T-helper 1 cell treated with Interleukin-12 subunit alpha and Interleukin-12 subunit beta and Interleukin-4 antibody, amounts not matched to agents 30 μg/mL and 1 μg/mL, for 36 hours (primary cell): ENCODE results near the gene DBI.

ENCODE experiments used
- H3K27ac Mint-ChIP-seq: one replicate; pipeline ENCODE4 v1.8.0; 2021; ENCODE audit warnings: mild to moderate bottlenecking, mixed read lengths
- H3K27me3 Mint-ChIP-seq: one replicate; pipeline ENCODE4 v1.8.0; 2021; ENCODE audit warnings: low read depth, mixed read lengths
- H3K36me3 Mint-ChIP-seq: one replicate; pipeline ENCODE4 v1.8.0; 2021; ENCODE audit warnings: low read depth, mixed read lengths
- H3K4me1 Mint-ChIP-seq: one replicate; pipeline ENCODE4 v1.8.0; 2021; ENCODE audit warnings: low read depth, mixed read lengths
- H3K4me3 Mint-ChIP-seq: one replicate; pipeline ENCODE4 v1.8.0; 2021; ENCODE audit warnings: mild to moderate bottlenecking, moderate library complexity, mixed read lengths
- H3K9me3 Mint-ChIP-seq: one replicate; pipeline ENCODE4 v1.8.0; 2021; ENCODE audit warnings: mixed read lengths

Gene DBI

GRCh38 chr2:119366649-119367471 lies at the start of gene DBI, which contains the start of gene C2orf76:
Gene DBI, plus strand, starts transcription at chr2:119366977. Its CDS starts 75 bp downstream, at chr2:119367052.
Gene C2orf76, minus strand, starts transcription at chr2:119366834. Its CDS starts 26,875 bp downstream, at chr2:119339959.
- Mint-ChIP-seq H3K27me3 (no peaks in the 10 kb centered on the region), H3K36me3 (peaks cover 34% of the 10 kb centered on the region), H3K4me1 (peaks cover 37% of the 10 kb centered on the region), H3K9me3 (no peaks in the 10 kb centered on the region), H3K4me3 (peak within 1 kb of the TSS; percentile 99), H3K27ac (peak within 1 kb of the TSS; percentile 98)

DNA sequence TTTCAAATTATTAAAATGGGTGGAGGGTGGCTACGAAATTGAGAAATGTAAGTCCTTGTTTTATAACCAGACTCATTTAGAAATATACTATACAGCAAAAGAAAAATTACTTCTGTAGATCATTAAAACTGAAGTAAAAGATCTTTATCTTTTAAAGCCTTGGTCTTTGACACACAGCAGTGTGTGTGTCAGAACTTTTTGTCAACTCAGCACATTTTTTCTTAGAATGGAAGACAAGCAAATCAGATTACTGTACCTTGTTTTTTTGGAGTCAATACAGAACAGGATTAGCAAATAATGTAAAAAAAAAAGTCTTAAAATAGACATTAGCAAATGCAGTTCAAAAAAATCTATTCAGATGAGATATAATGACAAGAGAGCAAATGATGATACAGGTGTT lies 49.2 kb upstream of the DBI start:
- H3K4me3 Mint-ChIP-seq: no peak overlapping the region
- no peaks in the 10 kb centered on the region for H3K4me1 Mint-ChIP-seq
- H3K36me3 Mint-ChIP-seq: no peaks in the 10 kb centered on the region

GRCh38 chr2:119319593-119319992 lies 47.2 kb upstream of the DBI start:
- Mint-ChIP-seq H3K4me1 (no peaks in the 10 kb centered on the region), H3K27me3 (peaks cover 3% of the 10 kb centered on the region), H3K9me3 (no peaks in the 10 kb centered on the region), H3K36me3 (no peaks in the 10 kb centered on the region), H3K4me3 (no peak overlapping the region), H3K27ac (no peak overlapping the region)

More for the DNA sequence above, 49.2 kb upstream of the DBI start:
- H3K27ac Mint-ChIP-seq: no peak overlapping the region
- peaks cover 3% of the 10 kb centered on the region for H3K27me3 Mint-ChIP-seq
- H3K9me3 Mint-ChIP-seq: no peaks in the 10 kb centered on the region

- H3K9me3 Mint-ChIP-seq: no peaks in the 10 kb centered on the region
- H3K4me3 Mint-ChIP-seq: no peak overlapping the region
- H3K36me3 Mint-ChIP-seq: no peaks in the 10 kb centered on the region
- H3K27ac Mint-ChIP-seq: no peak overlapping the region
- no peaks in the 10 kb centered on the region for H3K4me1 Mint-ChIP-seq
- H3K27me3 Mint-ChIP-seq: no peaks in the 10 kb centered on the region
Observed at GRCh38 chr2:119323459-119323858, 43.3 kb upstream of the DBI start.

DNA sequence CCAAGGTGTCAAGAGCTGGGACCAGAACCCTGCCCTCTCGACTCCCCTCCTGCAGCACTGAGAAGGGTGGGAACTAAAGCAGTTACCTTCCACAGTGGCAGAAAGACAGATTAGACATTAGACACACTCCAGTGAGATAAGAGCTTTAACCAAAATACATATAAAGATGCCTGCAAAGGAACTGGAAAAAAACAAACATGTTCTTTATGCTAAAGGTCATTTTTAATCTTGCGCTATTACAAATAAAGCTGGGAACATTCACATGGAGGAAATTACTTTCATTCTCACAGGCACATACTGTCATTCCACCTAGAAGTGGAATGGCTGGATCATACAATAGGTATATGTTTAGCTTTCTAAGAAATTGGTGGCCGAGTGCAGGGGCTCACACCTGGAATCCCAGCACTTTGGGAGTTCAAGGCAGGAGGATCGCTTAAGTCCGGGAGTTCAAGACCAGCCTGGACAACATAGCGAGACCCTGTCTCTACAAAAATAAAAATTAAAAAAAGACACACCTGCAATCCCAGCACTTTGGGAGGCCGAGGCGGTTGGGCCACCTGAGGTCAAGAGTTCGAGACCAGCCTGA lies 42.0 kb upstream of the DBI start:
- Mint-ChIP-seq H3K36me3 (no peaks in the 10 kb centered on the region), H3K27me3 (no peaks in the 10 kb centered on the region), H3K27ac (no peak overlapping the region), H3K9me3 (no peaks in the 10 kb centered on the region), H3K4me3 (no peak overlapping the region), H3K4me1 (no peaks in the 10 kb centered on the region)

- Mint-ChIP-seq H3K36me3 (no peaks in the 10 kb centered on the region), H3K4me1 (no peaks in the 10 kb centered on the region), H3K4me3 (no peak overlapping the region), H3K9me3 (no peaks in the 10 kb centered on the region), H3K27ac (no peak overlapping the region), H3K27me3 (peaks cover 3% of the 10 kb centered on the region)
Observed at GRCh38 chr2:119326938-119327337, 39.8 kb upstream of the DBI start.

DNA sequence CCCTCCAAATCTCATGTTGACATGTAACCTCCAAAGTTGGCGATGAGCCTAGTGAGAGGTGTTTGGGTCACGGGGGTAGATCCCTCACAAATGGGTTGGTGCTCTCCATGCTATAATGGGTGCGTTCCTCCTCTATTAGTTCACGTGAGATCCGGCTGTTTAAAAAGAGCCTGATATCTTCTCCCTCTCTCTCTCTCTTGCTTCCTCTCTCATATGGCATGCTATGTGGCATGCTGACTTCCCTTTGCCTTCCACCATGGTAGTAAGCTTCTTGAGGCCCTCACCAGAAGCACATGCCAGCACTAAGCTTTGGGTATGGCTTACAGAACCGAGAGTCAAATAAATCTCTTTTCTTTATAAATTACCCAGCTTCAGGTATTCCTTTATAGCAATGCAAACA lies 39.3 kb upstream of the DBI start:
- no peak overlapping the region for H3K4me3 Mint-ChIP-seq
- H3K9me3 Mint-ChIP-seq: no peaks in the 10 kb centered on the region
- H3K4me1 Mint-ChIP-seq: no peaks in the 10 kb centered on the region
- H3K27me3 Mint-ChIP-seq: peaks cover 3% of the 10 kb centered on the region
- no peak overlapping the region for H3K27ac Mint-ChIP-seq
- H3K36me3 Mint-ChIP-seq: no peaks in the 10 kb centered on the region

DNA sequence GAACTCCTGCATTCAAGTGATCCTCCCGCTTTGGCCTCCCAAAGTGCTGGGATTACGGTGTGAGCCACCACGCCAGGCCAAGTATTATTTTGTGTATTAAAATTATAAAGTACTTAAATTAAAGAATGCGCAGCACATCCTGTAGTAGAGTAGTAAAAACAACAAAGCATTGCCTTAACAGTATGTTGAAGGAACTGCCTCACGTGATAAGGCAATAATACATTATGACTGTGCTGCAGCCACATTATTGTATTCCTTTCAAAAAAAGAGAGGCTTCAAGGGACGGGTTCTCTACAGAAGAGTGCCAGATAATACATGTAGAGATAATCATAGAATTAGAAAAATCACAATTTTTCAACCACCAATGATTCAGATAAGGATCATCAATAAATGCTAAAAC lies 33.8 kb upstream of the DBI start:
- H3K4me3 Mint-ChIP-seq: no peak overlapping the region
- H3K27ac Mint-ChIP-seq: no peak overlapping the region
- H3K9me3 Mint-ChIP-seq: no peaks in the 10 kb centered on the region
- H3K27me3 Mint-ChIP-seq: peaks cover 3% of the 10 kb centered on the region
- H3K4me1 Mint-ChIP-seq: no peaks in the 10 kb centered on the region
- no peaks in the 10 kb centered on the region for H3K36me3 Mint-ChIP-seq

DNA sequence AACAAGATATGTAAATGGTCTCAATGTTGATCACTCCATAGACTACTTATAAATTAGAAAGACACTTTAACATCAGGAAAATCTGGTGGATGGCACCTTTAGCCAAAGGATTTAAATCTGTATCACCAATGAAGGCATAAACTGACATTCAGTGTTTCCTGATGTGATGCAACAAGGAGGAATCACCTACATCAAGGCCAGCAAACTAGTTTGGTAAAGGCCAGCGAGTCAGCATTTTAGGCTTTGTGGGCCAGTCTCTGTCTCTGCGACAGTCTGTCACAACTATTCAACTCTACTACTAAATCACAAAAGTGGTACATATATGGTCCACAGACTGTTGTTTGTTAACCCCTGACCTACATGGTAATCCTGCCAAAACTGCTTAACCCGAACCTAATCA lies 33.4 kb upstream of the DBI start:
- H3K4me3 Mint-ChIP-seq: no peak overlapping the region
- H3K9me3 Mint-ChIP-seq: no peaks in the 10 kb centered on the region
- H3K27me3 Mint-ChIP-seq: peaks cover 3% of the 10 kb centered on the region
- H3K4me1 Mint-ChIP-seq: peaks cover 1% of the 10 kb centered on the region
- H3K27ac Mint-ChIP-seq: no peak overlapping the region
- H3K36me3 Mint-ChIP-seq: no peaks in the 10 kb centered on the region

DNA sequence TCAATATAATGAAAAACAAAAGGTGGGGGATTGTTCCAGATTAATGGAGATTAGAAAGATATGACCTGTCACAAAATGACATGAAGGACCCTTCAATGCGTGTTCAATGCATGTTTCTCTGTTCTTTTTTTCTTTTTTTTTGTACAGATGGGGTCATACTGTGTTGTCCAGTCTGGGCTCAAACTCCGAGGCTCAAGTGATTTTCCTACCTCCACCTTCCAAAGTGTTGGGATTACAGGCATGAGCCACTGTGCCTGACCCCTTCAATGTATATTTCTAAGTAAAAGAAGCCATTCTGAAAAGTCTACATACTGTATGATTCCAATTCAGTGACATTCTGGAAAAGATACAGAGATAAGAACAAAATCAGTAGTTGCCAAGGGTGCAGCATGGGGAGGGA lies 32.9 kb upstream of the DBI start:
- Mint-ChIP-seq H3K9me3 (no peaks in the 10 kb centered on the region), H3K4me1 (peaks cover 1% of the 10 kb centered on the region), H3K4me3 (no peak overlapping the region), H3K27ac (no peak overlapping the region), H3K36me3 (no peaks in the 10 kb centered on the region), H3K27me3 (peaks cover 3% of the 10 kb centered on the region)

DNA sequence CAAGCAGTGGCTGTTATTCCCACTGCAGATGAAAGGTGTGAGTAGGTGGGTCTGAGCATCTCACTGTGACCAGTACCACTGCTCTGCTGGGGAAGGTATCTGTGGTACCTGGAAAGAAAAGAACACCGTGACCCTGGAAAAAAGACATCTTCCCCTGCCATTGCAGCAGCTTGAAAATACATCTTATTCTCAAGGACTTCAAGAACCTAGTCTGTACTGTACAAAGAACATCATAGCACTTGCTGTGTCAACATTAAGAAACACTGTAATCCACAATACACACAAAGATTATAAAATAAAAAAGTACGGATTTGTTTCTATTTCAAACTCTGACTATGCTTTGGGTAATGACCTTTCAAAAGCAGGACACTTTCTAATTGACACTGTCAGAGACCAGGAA lies 29.0 kb upstream of the DBI start:
- H3K27ac Mint-ChIP-seq: no peak overlapping the region
- no peaks in the 10 kb centered on the region for H3K36me3 Mint-ChIP-seq
- H3K4me1 Mint-ChIP-seq: peaks cover 5% of the 10 kb centered on the region
- H3K4me3 Mint-ChIP-seq: no peak overlapping the region
- no peaks in the 10 kb centered on the region for H3K27me3 Mint-ChIP-seq
- no peaks in the 10 kb centered on the region for H3K9me3 Mint-ChIP-seq

DNA sequence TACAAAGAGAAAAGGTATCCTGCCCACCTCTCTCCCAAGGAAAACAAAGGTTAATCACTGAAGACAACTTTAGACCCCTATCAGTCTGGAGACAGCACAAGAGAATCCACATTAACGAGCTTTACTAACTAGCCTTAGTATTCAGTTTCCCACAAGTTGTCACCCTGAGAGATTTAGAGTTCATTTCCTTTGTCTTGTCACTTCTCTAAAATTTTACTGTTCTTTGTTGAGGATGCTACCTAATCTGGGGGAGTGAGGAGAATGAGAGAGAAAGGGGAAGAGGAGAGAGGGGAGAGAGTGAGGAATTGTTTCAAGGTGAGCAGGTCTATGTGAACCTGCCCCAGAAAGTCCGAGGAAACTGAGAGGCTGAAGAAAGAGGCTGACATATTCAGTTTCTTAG lies 28.5 kb upstream of the DBI start:
- peaks cover 5% of the 10 kb centered on the region for H3K4me1 Mint-ChIP-seq
- no peaks in the 10 kb centered on the region for H3K36me3 Mint-ChIP-seq
- no peaks in the 10 kb centered on the region for H3K27me3 Mint-ChIP-seq
- no peaks in the 10 kb centered on the region for H3K9me3 Mint-ChIP-seq
- no peak overlapping the region for H3K27ac Mint-ChIP-seq
- H3K4me3 Mint-ChIP-seq: no peak overlapping the region

DNA sequence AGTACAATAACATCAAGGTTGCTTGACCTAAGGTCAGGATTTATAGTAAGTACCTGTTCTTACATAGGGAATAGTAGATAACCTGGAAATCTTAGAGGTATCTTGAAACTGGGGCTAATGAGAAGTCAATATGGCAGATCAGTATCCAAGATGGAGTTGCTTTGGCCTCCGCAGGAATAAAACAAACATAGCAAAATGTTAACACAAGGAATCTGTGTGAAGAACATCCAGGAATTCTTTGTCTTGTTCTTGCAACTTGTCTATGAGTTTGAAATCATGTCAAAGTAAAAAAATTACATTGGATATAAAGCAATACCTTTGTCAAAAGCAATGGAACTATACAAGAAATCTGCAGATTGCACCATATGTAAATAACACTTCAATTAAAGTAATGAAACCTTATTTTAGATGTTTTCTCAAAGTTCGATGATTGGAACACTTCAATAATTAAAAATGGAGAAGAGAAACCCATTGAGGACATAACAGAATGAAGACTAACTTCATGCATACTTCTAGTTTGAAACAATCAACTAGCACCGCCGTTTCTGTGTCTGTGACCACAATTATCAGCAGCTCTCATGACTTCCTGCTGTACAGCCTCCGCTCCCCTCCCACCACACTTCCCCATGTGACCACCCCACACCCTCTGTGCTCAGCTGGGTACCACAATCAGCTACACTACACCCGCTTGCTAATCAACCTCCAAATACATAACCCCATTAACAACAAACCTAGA lies 27.8 kb upstream of the DBI start:
- no peak overlapping the region for H3K27ac Mint-ChIP-seq

GRCh38 chr2:119339562-119339923 lies 27.2 kb upstream of the DBI start:
- Mint-ChIP-seq H3K4me1 (peaks cover 5% of the 10 kb centered on the region), H3K27me3 (peaks cover 1% of the 10 kb centered on the region), H3K9me3 (no peaks in the 10 kb centered on the region), H3K36me3 (no peaks in the 10 kb centered on the region), H3K4me3 (no peak overlapping the region), H3K27ac (no peak overlapping the region)

More for the DNA sequence above, 27.8 kb upstream of the DBI start:
- Mint-ChIP-seq H3K4me1 (peaks cover 5% of the 10 kb centered on the region), H3K4me3 (no peak overlapping the region), H3K36me3 (no peaks in the 10 kb centered on the region), H3K27me3 (no peaks in the 10 kb centered on the region), H3K9me3 (no peaks in the 10 kb centered on the region)

DNA sequence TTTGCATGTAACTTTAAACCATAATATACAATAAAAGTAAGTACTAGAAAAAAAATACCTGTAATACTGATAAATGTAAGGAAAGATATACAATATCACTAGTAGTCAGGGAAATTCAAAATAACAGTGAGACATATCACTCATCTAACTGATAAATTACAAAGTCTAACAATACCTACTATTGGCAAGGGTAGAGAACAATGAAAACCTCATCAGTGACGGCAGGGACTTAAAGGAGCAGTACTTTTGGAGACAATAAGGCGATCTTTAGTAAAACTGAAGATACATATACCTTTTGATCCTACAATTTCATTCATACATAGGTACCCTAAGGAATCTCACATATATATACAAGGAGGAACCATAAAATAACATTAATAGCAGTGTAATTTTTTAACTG lies 25.1 kb upstream of the DBI start:
- Mint-ChIP-seq H3K9me3 (no peaks in the 10 kb centered on the region), H3K4me3 (no peak overlapping the region), H3K27me3 (peaks cover 8% of the 10 kb centered on the region), H3K27ac (no peak overlapping the region), H3K36me3 (no peaks in the 10 kb centered on the region), H3K4me1 (peaks cover 5% of the 10 kb centered on the region)
